Fibroblast of the aortic adventitia (primary cell): Measurements from ENCODE around the gene NDUFAF8. TPM values are rescaled to one million over a fixed set of nuclear protein-coding genes. Genes with fewer than 3 reads are reported as not detected.
A peak's percentile ranks its signal among the peaks of the same experiment; 100 is the strongest.

Experiments used
- DNase-seq: peaks from one replicate; pipeline ENCODE4 v3.0.0-alpha.2; 2010; ENCODE audit warnings: low read depth
- H3K4me3 ChIP-seq: 2 replicates; pipeline ENCODE4 v1.5.1; 2011; ENCODE audit warnings: low read depth, mild to moderate bottlenecking, control low read depth, low read length, moderate library complexity
- total RNA-seq: library from RNA; depleted of rRNA; stranded (reverse); fragments of >200 nt; gene quantifications from 2 replicates; pipeline ENCODE4 v1.2.3, GENCODE V29; 2012; ENCODE audit warnings: low replicate concordance
- TF ChIP-seq, protein P1 (sequence below): IDR thresholded peaks from 2 replicates; pipeline ENCODE4 v1.5.1; 2011; ENCODE audit warnings: mild to moderate bottlenecking, low read length, control low read depth, inconsistent platforms; ENCODE audit not compliant: insufficient read depth

The NDUFAF8 gene
- total RNA-seq, 1 donor, result 27.4 TPM

- no peak overlapping the region for H3K4me3 ChIP-seq
- TF ChIP-seq, protein P1, sequence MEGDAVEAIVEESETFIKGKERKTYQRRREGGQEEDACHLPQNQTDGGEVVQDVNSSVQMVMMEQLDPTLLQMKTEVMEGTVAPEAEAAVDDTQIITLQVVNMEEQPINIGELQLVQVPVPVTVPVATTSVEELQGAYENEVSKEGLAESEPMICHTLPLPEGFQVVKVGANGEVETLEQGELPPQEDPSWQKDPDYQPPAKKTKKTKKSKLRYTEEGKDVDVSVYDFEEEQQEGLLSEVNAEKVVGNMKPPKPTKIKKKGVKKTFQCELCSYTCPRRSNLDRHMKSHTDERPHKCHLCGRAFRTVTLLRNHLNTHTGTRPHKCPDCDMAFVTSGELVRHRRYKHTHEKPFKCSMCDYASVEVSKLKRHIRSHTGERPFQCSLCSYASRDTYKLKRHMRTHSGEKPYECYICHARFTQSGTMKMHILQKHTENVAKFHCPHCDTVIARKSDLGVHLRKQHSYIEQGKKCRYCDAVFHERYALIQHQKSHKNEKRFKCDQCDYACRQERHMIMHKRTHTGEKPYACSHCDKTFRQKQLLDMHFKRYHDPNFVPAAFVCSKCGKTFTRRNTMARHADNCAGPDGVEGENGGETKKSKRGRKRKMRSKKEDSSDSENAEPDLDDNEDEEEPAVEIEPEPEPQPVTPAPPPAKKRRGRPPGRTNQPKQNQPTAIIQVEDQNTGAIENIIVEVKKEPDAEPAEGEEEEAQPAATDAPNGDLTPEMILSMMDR, result no peak
- no peak for DNase-seq
These were observed 32.1 kb downstream of the NDUFAF8 start for GRCh38 chr17:81271226-81271625.

DNA sequence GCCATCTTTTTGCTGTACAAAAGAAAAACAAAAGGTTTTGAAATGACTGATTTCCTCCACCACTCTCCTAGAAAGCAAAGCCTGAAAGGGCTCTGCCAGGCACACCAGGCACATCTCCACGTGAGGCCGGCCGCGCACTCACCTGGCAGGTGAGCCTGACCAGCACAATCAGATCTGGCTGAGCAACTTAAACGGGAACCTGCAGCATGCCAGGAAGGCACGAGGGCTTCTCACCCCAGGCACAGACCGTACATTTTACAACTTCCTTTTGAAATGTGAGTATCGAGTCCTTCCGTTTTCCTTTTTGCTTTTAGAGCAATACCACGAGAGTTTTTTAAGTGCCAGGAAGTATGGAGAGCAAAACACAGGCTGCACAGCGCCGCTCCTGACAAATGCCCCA lies 33.5 kb downstream of the NDUFAF8 start:
- no peak for DNase-seq
- no peak overlapping the region for H3K4me3 ChIP-seq
- TF ChIP-seq, protein P1, result no peak

GRCh38 chr17:81273698-81274470 lies 34.8 kb downstream of the NDUFAF8 start:
- TF ChIP-seq, protein P1, result no peak
- no peak for DNase-seq
- H3K4me3 ChIP-seq, result no peak overlapping the region

DNA sequence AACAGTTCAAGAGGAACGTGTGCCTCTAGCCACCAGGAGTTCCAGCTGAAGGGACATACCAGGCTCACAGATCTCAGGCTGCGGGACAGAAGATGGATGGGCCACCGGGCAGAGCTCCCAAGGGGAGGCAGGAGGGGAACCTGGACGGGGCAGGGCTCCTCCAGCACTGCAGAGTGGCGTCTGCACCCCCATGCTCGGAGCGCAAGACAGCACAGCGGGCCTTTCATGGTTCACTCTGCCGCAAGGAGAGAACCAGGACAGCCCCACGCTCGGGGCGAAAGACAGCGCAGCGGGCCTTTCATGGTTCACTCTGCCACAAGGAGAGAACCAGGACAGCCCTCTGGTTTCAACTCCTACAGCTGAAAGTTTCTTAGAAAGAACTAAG lies 35.3 kb downstream of the NDUFAF8 start:
- TF ChIP-seq, protein P1, result no peak
- H3K4me3 ChIP-seq, result no peak overlapping the region
- no peak for DNase-seq

DNA sequence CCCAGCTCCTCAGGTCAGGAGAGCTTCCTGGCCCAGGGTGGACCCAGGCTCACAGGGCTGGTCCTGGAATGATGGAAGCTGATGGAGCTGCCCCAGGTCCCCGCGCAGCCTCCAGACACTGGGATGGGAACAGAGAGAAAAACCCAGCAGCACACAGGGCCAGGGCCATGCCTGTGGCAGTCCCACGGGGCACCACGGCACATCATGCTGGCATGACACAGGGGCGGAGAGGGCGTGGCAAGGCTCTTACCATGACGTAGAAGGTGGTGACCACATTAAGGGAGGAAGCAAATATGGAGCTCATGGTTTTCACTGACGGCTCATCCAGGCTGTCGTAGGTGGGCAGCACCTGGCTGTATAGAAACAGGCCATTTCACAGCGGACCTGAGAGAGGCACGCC lies 37.7 kb downstream of the NDUFAF8 start:
- DNase-seq, result no peak
- peak overlapping the region; percentile 41 for H3K4me3 ChIP-seq
- TF ChIP-seq, protein P1, result no peak

- TF ChIP-seq, protein P1, result no peak
- peak overlapping the region; percentile 59 for H3K4me3 ChIP-seq
- peak; percentile 69 for DNase-seq
These were observed 38.3 kb downstream of the NDUFAF8 start for GRCh38 chr17:81277421-81277820.
